GM19468 (cell line): ENCODE data around the gene YOD1.

Experiments
- ATAC-seq: cut with Tn5 transposase; IDR thresholded peaks from one replicate; pipeline ENCODE4 v1.9.1; 2021; ENCODE audit warnings: mild to moderate bottlenecking, moderate library complexity, moderate number of reproducible peaks; ENCODE audit not compliant: unreplicated experiment; ENCODE audit errors: extremely low read depth

The YOD1 gene

DNA sequence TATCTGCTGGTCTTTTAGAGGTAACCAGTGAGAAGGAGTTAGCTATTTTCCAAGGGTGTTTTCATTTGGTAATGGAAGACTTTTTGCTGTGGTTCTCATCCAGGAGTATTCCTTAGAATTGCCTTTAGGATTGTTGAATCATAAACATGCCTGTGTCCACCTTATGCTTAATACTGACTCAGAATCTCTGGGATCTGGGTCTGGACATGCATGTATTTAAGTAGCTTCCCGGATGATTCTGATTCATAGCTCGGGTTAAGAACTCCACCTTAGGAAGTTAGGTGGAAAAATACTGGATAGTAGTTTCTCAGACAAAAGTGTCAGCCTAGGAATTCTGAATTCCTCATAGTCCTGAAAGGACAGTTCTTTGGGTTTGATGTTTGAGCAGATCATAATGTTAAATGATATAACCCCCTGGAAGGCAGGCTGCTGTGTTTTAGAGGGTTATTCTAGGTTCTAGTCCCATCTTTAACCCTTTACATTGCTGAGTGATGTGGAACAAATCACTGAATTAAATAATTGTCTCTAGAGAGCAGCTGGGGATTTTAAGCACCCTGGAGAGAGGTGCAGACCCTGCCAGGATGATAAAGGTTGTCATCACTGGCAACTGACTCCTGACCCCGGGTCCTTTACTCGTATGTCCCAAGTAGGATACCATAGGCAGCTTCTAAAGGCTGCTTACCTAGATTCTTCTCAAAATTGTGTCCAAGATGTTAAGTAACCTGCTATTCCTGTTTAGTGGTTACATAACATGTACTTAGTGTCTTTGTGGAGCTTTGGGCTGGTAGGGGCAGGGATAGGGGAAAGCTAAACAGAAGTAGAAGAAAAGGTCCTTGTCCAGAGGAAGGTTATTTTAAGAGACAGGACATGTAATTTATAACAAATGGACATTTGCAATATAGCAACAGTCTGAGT is 23.2 kb upstream of the YOD1 start:
- no peak for ATAC-seq

DNA sequence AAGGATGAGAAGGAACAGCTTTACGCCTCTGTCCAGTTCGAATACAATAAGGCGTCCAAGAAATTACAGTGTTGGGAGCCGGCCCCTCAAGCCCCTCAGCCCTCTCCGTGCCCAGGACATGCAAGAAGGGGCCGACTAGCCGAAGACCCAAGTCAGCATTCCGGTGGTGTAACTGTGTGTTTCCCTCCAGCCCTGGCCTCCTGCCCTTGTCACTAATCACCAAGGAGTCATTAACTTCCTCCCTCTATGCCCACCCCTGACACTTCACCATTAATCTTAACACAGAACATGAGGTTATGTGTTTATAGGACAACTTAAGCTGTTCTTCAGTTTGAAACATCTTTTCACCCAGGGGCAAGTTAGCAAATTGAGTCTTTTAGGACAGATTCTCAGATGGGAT is 21.2 kb upstream of the YOD1 start:
- ATAC-seq: no peak

DNA sequence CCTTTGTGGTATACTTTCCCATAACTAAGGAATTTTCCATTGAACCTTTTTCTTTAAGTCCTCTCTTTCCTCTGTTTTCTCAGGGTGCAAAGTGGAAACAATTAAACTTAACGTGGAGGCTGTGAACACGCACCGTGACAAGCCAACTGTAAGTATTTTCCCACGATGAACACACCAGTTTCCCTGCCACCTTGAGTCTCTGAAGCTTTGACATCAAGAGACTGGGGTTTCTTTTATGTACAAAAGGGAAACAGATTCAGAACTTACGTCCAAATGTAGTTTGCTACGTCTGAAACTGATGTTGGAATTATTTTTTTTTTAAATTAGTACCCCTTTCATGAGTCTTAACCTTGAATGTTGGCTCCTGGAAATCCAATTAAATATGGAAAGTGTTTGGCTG is 20.4 kb upstream of the YOD1 start:
- no peak for ATAC-seq

DNA sequence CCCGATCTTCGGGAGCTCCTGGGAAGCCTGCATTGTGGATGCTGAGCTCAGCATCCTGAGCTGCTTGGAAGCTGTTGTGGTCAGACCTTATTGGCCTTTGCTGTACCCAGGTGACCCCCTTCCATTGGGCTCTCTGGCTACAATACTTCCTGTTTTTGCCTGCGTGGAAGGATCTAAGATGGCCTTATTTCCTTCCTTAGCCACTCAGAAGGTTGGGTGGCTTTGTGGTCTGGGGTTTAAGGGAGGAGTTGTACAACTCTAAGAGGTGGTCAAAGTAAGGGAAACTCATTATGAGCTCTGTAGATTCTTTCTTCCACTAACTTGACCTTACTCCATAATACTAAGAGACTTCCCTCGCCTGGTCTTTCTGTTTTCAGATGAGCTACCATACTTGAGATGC is 19.8 kb upstream of the YOD1 start:
- ATAC-seq: no peak

DNA sequence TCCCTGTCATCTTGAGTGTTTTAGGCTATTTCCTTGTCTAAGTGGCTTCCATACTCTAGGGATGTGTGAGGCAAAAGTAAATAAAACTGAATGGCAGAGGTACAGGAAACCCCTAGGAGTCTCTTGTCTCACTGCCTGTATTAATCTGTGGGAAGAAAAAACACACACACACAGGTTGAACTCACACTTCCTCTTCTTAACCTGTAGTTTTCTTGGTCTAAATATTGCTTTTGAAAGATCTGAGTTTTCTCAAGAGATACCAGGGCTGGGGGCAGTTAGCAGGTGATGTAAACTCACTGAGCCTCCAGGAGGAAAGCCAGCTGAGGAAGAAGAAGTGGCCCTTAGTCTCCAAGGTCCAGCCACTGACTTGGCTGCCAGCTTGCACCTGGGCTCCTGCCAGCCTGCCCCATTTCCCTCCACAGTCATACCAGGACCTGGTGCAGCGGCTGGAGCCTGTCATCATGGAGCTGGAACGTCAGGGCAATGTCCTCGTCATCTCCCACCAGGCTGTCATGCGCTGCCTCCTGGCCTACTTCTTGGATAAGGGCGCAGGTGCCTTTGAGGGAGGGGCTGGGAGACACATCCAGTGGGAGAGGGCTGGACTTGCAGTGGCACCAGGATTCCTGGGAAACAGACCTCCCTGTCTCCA is 19.0 kb upstream of the YOD1 start:
- ATAC-seq: no peak

DNA sequence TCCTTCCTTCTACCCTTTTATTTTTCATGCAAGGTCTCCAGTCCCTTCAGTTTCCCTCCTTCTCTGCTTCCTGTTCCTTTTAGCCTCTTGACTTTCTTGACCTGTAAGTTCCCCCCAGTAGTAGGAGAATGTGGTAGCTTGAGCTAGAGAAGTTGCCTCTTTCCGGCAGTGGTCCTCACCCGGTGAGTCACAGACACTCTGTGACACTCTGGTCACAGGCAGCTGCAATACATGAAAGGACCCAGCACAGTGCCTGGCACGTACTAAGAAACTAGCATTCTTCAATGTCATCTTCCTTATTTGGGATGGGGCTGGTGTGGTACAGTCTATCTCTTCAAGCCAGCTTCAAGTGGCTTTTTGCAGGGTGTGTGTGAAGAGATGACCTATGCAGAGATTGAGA is 18.1 kb upstream of the YOD1 start:
- no peak for ATAC-seq

DNA sequence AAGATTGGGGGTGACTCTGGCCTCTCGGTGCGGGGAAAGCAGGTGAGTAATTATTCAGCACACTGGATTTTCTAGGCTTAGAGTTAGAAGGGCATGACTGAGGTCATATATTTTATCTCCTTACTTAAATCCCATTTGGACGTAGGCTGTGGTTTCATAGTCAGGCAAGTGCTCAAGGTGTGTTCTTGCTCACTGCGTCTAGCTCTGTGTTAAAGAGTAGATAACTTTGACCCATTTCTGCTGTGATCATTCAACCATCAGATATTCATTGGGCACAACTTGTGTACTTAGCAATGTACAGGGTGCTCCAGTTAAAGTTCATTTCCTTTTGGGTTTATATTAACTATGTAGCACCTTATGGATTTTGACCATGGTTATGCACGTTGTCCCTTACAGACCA is 16.7 kb upstream of the YOD1 start:
- no peak for ATAC-seq

DNA sequence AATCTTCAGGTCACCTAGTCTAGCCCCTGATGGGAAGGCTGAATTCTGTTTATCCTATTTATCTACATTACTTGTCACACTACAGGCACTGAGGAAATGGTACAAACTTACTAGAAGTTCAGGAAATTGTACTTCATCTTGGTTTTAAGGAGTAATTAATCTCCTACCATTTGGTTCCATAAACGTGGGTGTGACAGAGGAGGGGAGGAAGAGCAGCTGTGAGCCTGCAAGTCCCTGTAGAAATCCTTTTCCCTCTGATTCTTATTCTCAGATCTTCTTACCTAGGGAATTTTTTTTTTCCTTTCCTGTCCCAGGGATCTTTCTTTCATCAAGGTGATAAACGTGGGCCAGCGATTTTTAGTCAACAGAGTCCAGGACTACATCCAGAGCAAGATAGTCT is 16.2 kb upstream of the YOD1 start:
- no peak for ATAC-seq

DNA sequence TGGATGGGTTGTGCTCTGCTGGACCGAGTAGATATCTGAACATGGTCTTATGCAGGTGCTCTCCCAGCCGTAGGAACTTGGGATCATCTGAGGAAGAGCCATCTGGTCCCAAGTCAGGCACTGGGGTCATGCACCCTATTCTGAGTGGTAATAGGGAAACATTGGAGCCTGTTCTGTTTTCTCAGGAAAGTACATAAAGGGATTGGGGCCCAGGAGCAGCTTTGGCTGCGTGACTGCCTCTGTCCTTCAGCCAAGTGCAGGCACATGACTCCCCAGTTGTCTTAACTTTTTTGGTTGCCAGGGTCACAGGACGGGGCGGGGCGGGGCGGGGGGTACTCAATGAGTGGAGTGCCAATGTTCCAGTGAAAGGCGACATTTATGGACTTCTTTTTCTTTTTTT is 13.6 kb upstream of the YOD1 start:
- no peak for ATAC-seq

DNA sequence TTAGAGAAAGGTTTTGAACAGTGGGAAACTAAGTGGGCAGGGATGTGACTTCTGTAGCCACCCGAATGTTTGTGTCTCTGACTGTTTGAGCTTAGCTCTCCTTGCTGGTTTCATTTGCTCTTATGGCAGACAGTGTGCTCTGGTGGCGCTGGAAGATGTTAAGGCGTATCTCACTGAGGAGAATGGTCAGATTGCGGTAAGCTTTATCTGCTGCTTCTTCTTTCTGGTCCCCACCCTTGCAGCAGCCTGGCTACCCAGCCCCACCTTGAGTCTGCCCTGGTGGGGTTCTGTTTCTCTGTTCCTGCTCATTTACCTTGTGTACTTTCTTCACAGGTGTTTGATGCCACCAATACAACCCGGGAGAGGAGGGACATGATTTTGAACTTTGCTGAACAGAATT is 12.0 kb upstream of the YOD1 start:
- no peak for ATAC-seq

DNA sequence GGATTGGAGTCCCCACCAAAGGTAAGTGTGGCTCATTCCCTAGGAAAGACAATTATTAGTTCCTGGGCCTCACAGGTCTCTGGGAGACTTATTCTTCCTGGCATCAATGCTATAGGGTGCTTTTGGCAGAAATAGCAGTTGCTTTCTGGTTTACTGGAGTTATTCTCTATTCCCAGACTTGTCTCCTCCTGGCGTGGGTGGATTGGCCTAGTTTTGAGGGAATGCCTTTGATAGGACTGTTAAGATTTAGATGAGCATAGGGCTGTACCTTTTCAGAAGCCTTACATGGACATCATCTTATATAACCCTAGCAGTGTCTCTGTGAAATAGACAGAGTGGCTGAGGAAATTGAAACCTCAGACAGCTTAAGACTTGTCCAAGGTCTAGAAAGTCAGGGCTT is 11.1 kb upstream of the YOD1 start:
- ATAC-seq: no peak

DNA sequence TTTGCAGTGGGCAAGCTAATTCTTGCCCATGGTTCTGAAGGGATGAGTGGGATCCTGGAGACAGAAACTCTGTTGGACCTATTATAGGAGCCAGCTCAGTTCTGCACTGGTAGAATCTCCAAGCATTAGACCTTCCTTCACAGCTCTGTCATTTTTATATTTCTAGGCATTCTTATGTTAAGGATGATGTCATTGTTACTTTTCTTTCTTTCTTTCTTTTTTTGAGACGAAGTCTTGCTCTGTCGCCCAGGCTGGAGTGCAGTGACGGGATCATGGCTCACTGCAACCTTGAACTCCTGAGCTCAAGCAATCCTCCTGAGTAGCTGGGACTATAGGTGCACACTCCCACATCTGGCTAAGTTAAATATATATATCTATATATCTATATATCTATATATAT is 9.6 kb upstream of the YOD1 start:
- ATAC-seq: no peak

DNA sequence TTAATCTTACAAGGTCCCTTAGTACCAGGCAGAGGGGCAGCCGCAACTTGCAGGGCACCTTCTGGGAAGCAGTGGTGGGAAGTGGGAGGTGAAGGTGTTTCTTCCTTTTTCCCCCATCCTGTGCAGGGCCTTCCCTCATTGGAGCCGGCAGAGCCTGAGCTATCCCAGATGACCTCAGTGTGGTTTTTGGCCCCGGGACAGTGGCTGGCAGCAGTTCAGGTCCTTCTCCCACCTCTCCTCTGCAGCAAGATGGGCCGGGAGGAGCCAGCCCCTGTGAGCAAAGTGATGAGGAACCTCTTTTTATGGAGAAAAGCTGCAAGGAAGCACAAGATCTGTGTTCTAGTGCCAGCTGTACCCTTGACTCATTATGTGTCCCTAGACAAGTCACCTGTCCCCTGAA is 8.9 kb upstream of the YOD1 start:
- ATAC-seq: no peak

DNA sequence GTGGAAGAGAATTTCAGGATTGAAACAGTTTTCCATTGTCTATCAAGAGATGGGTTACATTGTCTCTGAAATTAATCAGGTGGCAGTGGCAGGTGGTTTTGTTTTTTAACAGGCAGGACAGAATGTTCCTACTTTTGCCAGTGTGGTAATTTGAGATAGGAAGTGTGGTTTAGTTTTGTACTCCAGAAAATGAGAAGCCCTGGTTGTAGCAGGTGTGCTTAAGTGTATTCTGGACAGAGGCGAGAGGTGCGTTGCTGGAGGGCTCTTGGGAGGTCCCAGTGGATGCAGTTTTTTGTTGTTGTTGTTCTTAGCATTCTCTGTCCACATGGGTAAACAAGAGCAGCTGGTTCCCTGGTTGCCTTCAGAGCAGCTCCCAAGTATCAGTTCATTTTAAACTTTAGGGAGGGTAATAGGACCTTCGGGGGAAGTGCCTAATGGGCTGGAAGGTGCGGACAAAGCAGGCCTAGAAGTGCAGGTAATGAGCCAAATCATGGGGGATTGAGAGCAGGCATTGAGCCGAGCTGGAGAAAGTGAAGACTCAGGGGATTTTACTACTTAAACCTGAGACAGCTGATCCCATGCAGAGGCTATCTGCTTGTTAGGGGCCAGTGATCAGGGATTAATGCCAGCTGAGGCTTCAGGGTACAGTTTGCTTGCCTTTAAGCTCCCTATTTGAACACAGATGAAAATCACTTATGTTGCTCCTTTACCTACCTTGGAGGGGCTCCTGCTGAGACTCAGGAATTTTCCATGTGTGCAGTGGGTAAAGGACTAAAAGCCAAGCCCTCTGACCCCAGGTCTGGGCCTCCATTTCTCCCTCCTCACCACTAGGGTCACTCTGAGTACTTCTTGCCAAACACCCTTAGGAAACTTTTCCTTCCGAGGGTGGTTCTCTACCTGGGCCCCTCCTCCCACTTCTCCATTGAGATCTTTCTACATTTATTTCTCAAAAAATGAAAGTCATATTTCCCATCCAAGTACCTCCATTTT is 8.2 kb upstream of the YOD1 start:
- no peak for ATAC-seq

DNA sequence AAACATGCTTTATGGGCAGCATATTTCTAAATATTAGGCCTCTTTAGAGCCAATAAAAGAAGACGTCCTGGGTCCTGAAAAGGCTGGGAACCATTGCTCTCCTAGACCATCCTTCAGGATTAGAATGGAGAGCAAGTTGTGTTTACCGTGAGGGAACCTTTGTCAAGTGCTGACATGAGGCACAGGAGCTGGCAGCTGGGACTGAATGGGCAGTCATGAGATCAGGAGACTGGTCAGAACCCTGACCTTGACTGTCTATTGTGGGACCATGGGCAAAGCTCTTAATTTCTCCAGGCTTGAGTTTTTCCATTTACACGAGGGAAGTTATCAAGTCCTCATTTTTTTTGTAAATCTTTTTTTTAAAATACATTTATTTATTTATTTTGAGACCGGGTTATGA is 7.2 kb upstream of the YOD1 start:
- no peak for ATAC-seq

DNA sequence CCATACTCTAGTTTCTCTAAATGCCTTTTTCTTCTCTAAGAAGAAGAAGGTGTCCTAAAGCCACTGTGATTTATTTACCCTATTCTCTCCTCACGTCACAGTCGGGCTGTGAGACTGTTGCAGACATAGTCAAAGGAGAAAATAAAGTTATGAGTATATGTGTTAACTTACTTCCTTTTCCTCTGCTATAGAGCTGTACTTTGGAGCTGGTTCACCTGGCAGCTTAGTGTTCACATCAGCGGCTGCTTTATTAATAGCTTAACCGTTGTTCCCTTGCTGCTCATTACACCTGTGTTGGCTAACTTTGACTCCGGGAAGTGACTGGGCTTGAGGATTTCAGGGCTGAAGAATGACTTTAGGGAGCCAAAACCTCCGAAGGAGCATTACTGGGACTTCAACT is 5.7 kb upstream of the YOD1 start:
- ATAC-seq: no peak

DNA sequence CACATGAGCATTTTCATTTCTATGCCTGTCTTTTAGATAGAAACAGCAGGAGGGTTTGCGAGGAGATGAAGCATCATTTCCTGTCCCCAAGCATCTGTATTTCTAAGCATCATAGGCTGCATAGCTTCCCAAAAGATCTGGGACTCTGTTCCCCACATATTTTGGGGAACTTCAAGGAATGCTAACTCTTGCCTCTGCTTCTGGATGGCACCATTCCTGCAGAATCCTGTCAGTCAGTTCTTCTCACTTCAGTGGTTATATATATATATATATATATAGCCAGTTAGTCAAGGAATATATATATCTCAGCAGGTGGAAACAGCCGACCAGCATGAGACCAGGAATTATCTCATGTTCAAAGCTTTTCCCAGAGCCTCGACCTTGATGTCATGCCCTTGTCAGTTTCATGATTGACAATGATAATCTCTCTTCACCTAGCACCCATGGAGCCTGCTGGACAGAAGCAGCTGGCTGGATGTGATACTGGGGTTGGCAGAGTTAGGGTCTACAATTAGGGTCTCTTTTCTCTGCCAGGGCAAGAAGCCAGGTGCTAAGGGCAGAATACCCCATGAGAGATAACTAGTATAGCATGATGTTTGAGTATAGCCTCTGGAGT is 4.5 kb upstream of the YOD1 start:
- ATAC-seq: no peak

DNA sequence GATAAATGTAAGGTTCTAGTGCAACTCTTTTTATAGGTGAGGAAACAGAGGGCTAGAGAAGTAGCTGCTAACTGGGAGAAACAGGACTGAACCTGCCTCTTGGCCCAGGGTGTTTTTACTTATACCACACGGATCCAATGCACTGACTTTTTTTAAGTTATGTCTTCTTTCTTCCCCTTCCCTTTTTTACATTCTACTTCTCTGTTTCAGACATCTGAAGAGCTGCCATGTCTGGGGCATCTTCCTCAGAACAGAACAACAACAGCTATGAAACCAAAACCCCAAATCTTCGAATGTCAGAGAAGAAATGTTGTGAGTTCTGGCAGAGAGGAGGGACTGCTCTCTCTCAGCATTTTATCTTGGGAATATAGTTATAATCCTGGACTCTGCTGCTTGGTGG is 3.5 kb upstream of the YOD1 start:
- ATAC-seq: no peak

DNA sequence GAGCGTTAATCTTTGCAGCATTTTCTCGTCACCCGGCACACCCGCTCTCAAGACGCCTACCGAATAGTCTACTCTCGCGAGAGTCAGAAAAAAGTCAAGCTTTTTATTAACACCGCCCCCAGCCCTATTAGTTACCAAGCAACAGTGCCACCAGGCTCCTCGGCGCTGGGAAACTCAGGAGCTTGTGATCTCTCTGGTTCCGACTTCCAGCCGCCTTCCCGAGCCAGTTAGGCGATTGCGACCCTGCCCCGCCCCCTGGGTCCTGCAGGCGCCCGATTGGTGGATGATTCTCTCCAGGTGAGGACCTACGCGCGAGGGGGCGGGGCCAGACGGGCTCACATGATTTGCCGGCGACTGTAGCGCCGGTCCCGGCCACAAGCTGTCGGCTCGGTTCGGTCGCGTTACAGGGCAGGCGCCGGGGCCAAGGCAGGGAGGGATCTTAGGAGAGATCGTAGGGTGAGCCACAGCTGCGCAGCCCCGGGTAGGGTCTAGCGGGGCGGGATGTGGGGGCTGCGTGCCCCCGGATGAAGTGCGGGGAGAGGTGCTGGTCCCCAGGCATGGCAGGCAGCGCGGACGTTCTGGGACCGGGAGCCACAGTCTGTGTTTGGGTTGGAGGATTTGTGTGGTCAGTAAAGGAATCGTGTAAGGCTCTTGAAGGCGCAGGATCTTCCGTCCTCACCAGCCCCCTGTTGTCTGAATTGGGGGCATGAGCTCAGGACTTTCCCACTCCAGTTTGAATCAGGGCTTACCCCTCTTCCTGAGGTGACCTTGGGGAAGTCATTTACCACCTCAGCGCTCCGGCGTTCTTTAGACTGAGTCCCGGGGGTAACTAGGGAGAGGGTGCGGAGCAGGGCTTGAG is 2.1 kb upstream of the YOD1 start, which contains the start of gene PFKFB2:
Gene PFKFB2 (plus strand): TSS at position 365 of the 859 bp plus-strand sequence. CDS start 1,443 bp downstream, outside the sequence.
- peak; percentile 56 for ATAC-seq
